Naive B cell (primary cell): Measurements from ENCODE around the gene HMG20A. TPM values are rescaled to one million over a fixed set of nuclear protein-coding genes. Genes with fewer than 3 reads are reported as not detected.

ENCODE experiments used
- ATAC-seq, 2 donors: fragments of 150-1000 bp; cut with Tn5 transposase; 2 replicates each; pipeline ENCODE4 v1.10.0; 2021; ENCODE audit warnings: low read depth in 2 of 2, mild to moderate bottlenecking in 2 of 2, moderate library complexity in 2 of 2
- DNase-seq: peaks from one replicate; pipeline ENCODE4 v3.0.0; 2022
- H3K27ac Mint-ChIP-seq, 6 donors: one replicate each; pipeline ENCODE4 v1.8.0; 2020 to 2022; ENCODE audit warnings: mild to moderate bottlenecking in 6 of 6, mixed read lengths in 6 of 6, moderate library complexity in 5 of 6, inconsistent platforms in 2 of 6
- H3K27me3 Mint-ChIP-seq, 3 donors: one replicate each; pipeline ENCODE4 v1.8.0; 2021 to 2022; ENCODE audit warnings: mixed read lengths in 3 of 3, mild to moderate bottlenecking in 1 of 3
- H3K36me3 Mint-ChIP-seq, 2 donors: one replicate each; pipeline ENCODE4 v1.8.0; 2020 to 2022; ENCODE audit warnings: mixed read lengths in 2 of 2, inconsistent platforms in 1 of 2, mild to moderate bottlenecking in 1 of 2
- H3K4me1 Mint-ChIP-seq, 3 donors: one replicate each; pipeline ENCODE4 v1.8.0; 2020 to 2022; ENCODE audit warnings: mixed read lengths in 3 of 3, inconsistent platforms in 1 of 3, mild to moderate bottlenecking in 1 of 3, moderate library complexity in 1 of 3
- H3K4me3 Mint-ChIP-seq, 8 donors: one replicate each; pipeline ENCODE4 v1.8.0; 2020 to 2022; ENCODE audit warnings: mild to moderate bottlenecking in 8 of 8, mixed read lengths in 8 of 8, moderate library complexity in 8 of 8, inconsistent platforms in 2 of 8
- H3K9me3 Mint-ChIP-seq, 7 donors: one replicate each; pipeline ENCODE4 v1.8.0; 2020 to 2022; ENCODE audit warnings: mixed read lengths in 7 of 7, mild to moderate bottlenecking in 5 of 7, inconsistent platforms in 2 of 7, moderate library complexity in 1 of 7
- polyA plus RNA-seq, 6 donors: library from polyadenylated mRNA; unstranded; fragments of 300-500 nt; fragmentation: Illumina TruSeq; gene quantifications; one replicate each; pipeline ENCODE4 v1.2.3, GENCODE V29; 2021; ENCODE audit warnings: low read depth in 6 of 6

HMG20A gene
- polyA plus RNA-seq, 6 donors from 2014 or later = 32.4 to 55.8 (median 41.0) TPM

DNA sequence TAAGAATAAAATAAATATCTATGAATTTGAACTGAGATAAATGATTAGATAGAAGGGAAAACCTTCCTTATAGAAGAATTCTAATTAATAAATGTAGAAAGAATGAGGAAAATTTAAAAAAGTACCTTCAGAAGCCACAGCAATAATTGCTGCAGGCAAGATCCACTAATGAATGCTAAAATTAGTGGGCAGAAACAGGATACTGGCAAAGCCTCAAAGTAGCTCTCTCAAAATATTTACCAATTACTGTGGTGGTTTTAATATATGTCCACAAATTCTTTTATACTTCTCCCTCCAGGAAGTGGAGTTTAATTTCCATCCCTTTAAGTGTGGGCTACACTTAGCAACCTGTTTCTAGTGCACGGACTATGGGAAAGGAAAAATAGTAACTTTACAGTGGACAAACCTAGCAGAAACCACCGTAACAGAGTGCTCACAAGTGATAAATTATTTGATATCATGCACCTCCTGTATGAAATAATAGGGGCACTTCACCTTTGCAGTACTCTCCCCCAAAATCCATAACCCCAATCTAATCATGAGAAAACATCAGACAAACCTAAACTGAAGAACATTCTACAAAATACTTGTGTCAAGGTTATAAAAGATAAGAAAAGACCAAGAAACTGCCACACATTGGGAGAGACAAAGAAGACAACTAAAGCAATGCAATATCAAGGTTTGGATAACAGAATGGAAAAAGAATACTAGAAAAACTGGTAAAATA, 7.6 kb upstream of the HMG20A start:
- Mint-ChIP-seq H3K4me1 (peaks cover 23 to 47% (median 40%) of the 10 kb centered on the region in 3 donors), H3K9me3 (peaks cover 0 to 1% (median 0%) of the 10 kb centered on the region in 7 donors), H3K36me3 (no peaks in the 10 kb centered on the region), H3K27me3 (no peaks in the 10 kb centered on the region), H3K27ac (peak overlapping the region in 3 of 6 donors; percentile 25 to 43 (median 40)), H3K4me3 (no peak overlapping the region)
- no peak for DNase-seq
- no peak for ATAC-seq

DNA sequence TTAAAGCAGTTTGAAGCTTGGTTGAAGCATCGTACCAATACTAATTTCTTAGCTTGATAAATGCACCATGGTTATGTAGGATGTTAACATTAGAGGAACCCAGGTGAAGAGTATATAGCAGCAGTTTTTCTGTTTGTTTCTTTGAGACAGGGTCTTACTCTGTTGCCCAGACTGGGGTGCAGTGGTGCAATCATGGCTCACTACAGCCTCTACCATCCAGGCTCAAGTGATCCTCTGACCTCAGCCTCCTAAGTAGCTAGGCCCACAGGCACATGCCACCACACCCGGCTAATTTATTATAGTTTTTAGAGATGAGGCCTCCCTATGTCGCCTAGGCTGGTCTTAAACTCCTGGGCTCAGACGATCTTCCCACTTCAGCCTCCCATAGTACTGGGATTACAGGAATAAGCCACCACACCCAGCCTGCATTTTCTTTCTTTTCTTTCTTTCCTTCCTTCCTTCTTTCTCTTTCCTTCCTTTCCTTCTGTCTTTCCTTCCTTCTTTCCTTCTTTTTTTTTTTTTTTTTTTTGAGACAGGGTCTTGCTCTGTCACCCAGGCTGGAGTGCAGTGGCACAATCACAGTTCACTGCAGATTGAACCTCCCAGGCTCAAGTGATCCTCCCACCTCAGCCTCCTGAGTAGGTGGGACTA, 6.9 kb upstream of the HMG20A start:
- Mint-ChIP-seq H3K27me3 (no peaks in the 10 kb centered on the region), H3K9me3 (peaks cover 0 to 1% (median 0%) of the 10 kb centered on the region in 7 donors), H3K36me3 (no peaks in the 10 kb centered on the region), H3K4me3 (no peak overlapping the region), H3K4me1 (peaks cover 29 to 49% (median 47%) of the 10 kb centered on the region in 3 donors), H3K27ac (peak overlapping the region in 2 of 6 donors; percentile 43 to 60)
- no peak for ATAC-seq
- no peak for DNase-seq

DNA sequence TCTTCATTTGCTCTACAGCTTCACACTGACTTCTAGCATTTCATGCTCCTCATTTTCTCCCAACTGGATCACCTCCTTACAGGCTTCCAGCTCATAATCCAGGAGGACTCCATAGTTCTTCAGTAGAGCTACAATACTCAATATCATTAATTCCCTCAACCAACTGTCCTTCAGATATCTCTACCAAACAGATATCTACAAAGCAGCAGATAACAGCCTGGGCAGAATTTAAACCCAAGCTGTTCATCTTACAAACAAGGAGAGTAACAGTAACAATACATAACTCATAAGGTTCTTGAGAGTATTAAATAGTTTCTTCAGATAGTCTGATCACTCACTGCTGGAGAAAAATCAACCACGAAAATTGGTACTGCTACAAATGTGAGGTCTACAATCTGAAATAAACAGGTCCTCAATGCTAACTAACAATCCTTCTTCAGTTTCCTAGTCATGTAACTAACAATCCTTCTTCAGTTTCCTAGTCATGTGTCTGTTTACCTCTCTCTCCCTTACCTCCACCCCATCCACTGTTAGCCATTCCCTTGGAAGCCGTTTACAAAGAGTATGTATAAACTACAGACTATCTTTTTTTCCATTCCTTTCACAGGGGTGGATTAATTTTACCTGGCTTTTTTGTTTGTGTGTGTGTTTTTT, 5.8 kb upstream of the HMG20A start:
- ATAC-seq = no peak
- Mint-ChIP-seq H3K9me3 (no peaks in the 10 kb centered on the region), H3K27ac (peak overlapping the region in 1 of 6 donors; percentile 23), H3K4me1 (peaks cover 25 to 44% (median 42%) of the 10 kb centered on the region in 3 donors), H3K4me3 (no peak overlapping the region), H3K27me3 (no peaks in the 10 kb centered on the region), H3K36me3 (no peaks in the 10 kb centered on the region)
- DNase-seq = no peak

DNA sequence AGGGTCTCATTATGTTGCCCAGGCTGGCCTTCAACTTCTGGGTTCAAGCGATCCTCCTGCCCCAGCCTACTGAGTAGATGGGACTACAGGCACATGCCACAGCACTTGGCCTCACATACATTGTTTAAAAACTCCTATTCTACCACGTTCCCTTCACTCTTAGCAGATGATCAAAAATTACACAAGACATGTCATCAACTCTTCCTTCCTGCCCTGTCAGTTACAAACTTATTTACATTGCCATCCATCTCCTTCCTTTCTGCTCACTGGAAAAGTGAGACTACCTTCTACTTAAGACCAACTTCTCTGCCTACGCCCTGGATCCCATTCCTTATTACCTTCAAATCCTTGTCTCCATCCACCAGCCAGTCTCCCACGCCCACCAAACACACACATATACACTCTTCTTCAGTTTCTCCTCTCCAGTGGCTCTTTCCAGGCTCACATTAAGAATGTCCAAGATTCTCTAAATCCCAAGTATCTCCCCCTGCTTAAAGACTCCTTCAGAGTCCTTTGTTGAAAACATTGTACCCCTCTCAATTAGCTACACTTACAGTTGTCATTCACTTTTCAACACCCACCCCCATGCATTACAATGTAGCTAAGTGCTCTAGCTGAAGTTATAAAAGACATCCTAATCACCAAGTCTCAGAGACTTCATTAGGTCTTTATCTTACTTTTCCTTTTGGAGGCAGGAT, 5.1 kb upstream of the HMG20A start:
- Mint-ChIP-seq H3K4me1 (peaks cover 25 to 39% (median 35%) of the 10 kb centered on the region in 3 donors), H3K27me3 (no peaks in the 10 kb centered on the region)
- no peak for ATAC-seq

DNA sequence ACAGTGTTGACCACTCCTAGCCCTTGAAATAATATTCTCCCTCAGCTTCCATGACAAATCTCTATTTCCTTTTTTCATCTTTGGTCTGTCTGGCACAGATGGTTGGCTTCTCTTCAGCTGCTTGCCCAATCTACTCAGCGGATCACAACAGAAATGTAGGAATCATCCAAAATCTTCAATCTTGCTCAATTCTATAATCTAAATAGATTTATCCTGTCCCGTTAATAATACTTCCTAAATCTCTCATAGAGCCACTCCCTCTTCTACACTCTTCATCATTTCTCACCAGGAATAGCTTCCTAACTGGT, 4.6 kb upstream of the HMG20A start:
- Mint-ChIP-seq H3K27ac (no peak overlapping the region), H3K27me3 (no peaks in the 10 kb centered on the region), H3K9me3 (no peaks in the 10 kb centered on the region), H3K4me1 (peaks cover 24 to 43% (median 37%) of the 10 kb centered on the region in 3 donors), H3K36me3 (no peaks in the 10 kb centered on the region), H3K4me3 (no peak overlapping the region)
- DNase-seq (no peak), ATAC-seq (no peak)

More for the DNA sequence above, 5.1 kb upstream of the HMG20A start:
- Mint-ChIP-seq H3K9me3 (no peaks in the 10 kb centered on the region), H3K36me3 (no peaks in the 10 kb centered on the region), H3K4me3 (no peak overlapping the region), H3K27ac (no peak overlapping the region)
- DNase-seq = no peak

DNA sequence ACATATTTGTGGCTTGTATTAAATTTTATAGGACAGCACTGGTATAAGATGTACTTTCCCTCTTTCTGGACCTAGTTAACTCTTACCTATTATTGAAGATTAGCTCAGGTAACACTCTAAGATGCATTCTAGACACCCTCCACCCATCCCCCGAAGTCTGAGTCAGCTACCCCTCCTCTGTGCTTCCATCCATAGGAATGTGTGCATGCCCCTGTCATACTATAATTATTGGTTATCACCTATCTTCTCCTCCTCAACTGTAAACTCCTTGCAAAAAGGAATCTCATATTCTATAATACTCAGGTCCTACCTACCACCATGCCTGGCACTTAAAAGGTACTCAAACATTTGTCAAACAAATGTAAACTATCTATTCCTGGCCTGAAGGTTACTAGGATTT, 3.7 kb upstream of the HMG20A start:
- no peak overlapping the region for H3K4me3 Mint-ChIP-seq

DNA sequence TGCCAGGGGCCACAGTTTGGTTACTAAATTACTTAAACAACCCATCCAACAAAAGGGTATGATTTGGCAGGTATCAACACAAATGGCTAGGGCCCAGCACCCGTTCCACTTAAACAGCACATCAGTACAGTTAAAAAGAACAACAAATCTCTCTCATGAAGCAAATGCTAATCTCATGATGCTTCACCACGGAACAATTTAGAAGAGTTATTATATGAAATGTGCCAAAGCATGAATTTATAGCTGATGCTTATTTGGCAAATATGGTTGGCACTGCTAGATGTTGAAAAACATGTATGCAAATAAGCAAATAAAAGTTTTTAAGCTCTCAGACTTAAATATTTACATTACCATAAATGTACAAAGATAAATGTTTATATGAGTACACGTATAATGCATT, 3.1 kb upstream of the HMG20A start:
- DNase-seq (no peak), ATAC-seq (no peak)
- H3K27me3 Mint-ChIP-seq = no peaks in the 10 kb centered on the region
- peak overlapping the region in 3 of 8 donors; percentile 13 to 100 (median 99) for H3K4me3 Mint-ChIP-seq
- no peaks in the 10 kb centered on the region for H3K36me3 Mint-ChIP-seq
- H3K27ac Mint-ChIP-seq = peak overlapping the region in 1 of 6 donors; percentile 38
- H3K4me1 Mint-ChIP-seq = peaks cover 20 to 38% (median 38%) of the 10 kb centered on the region in 3 donors
- no peaks in the 10 kb centered on the region for H3K9me3 Mint-ChIP-seq

More for the DNA sequence above, 3.7 kb upstream of the HMG20A start:
- Mint-ChIP-seq H3K27me3 (no peaks in the 10 kb centered on the region), H3K4me1 (peaks cover 23 to 43% (median 40%) of the 10 kb centered on the region in 3 donors), H3K27ac (peak overlapping the region in 1 of 6 donors; percentile 30), H3K9me3 (no peaks in the 10 kb centered on the region), H3K36me3 (no peaks in the 10 kb centered on the region)
- DNase-seq = no peak
- no peak for ATAC-seq

DNA sequence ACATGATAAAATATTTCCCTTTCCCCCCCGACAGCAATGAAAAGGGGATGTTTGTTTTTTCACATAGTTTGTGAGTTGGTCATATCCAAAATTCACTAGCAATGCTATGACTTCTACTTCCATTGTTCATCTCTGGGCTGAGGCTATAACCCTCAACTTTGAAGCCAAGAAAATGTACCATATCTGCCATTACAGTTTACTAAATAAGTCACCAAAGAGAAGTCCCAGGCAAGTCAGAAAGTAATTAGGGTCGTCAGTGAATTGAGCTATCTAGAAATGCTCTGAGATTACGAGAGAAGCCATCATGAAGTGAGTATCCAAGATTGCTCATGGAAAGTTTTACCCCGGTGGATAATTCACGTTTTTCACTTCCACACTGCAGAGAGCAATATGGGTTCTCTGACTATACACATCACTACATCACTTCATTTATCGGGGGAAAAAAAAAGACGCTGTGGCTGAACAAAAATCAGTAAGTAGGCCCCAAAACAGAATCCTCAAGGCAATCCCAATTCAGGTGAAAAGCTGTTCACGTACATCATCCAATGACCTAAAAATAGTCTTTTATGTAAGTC, 2.2 kb upstream of the HMG20A start:
- no peaks in the 10 kb centered on the region for H3K27me3 Mint-ChIP-seq
- peak overlapping the region; percentile 90 to 99 (median 94) for H3K27ac Mint-ChIP-seq
- no peaks in the 10 kb centered on the region for H3K9me3 Mint-ChIP-seq
- ATAC-seq (no peak), DNase-seq (no peak)
- peak overlapping the region; percentile 93 to 100 (median 98) for H3K4me3 Mint-ChIP-seq
- peaks cover 17 to 40% (median 38%) of the 10 kb centered on the region in 3 donors for H3K4me1 Mint-ChIP-seq
- H3K36me3 Mint-ChIP-seq = no peaks in the 10 kb centered on the region

DNA sequence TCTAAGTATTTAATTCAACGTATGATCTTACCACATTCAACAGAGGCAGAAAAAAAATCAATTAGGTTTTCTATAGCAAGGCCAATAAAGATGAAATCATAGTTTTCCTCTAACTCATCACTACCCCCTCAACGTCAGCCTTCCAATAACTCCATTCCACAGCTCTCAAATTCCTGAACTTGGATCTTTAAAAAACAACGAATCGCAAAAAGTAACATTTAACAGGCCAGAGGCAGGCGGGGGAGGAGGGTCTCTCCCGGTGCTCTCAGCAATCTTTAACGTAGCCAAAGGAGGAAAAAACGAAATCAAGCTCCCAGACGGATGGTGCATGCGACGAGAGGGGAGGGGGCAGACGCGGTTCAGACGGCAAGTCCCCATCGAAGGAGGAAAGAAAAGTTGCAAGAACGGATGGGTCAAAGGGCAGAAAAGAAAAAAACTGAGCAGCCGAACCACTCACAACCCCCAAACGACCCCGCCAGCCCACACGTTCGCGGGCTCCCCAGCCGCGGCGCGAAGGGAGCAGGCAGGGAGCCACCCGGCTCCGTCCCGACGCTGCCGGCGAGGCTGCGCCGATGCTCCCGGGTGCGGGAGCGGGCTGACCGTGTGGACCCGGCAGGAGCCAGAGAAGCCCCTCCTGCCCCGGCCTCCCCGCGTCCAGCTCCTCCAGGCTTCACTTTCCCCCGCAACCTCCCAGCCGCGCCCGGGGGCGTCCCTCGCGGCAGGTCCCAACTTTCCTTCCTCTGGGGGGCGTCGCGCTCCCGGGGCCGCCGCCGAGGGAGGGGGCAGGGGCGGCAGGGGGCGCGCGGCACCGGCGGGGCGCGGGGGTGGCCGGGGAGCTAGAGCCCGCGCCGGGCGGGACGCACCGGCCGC, 1.5 kb upstream of the HMG20A start:
- H3K4me3 Mint-ChIP-seq = peak overlapping the region; percentile 93 to 100 (median 98)
- no peak for ATAC-seq
- H3K27ac Mint-ChIP-seq = peak overlapping the region; percentile 90 to 99 (median 94)
- DNase-seq = peak; percentile 14
- H3K4me1 Mint-ChIP-seq = peaks cover 24 to 44% (median 42%) of the 10 kb centered on the region in 3 donors
- no peaks in the 10 kb centered on the region for H3K36me3 Mint-ChIP-seq
- no peaks in the 10 kb centered on the region for H3K27me3 Mint-ChIP-seq
- no peaks in the 10 kb centered on the region for H3K9me3 Mint-ChIP-seq

DNA sequence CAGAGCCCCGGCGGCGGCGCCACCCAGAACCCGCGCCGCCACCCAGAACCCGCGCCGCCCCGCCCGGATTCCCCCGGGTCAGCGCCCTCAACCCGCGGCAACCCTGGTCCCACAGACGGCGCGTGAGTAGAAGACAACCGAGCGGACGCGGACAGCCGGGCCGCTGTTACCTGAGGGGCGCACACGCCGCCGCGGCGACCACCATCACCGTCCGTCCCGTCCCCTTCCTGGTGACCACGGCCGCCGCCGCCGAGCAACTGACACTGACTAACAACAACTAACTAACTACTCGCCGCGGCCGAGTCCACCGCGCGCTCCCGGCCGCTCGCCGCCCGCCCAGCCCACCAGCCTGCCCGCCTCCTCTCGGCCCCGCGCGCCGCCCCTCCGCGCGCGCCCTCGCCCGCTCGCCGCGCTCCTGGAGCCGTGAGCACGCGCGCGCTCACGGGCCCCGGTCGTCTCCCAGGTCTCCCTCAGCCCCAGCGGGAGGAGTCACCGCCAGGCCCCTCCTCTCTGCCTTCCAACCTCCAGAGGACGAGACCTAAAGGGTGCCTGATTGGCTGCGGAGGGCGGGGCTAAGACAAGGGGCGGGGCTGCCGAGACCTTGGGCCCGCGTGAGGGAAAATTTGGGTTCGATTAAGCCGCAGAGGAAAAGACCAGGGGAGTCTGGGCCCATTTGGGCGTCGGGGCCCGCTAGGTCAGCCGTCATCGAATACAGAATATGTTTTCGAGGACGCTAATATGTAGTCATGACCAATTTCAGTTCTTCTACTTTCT, 665 bp upstream of the HMG20A start, which contains the start of gene PEAK1:
PEAK1 (minus strand) TSS at position 269 of the 774 bp plus-strand sequence. CDS start 238,178 bp downstream, outside the sequence.
- Mint-ChIP-seq H3K27me3 (no peaks in the 10 kb centered on the region), H3K36me3 (peaks cover 0 to 5% of the 10 kb centered on the region in 2 donors), H3K27ac (peak within 1 kb of the TSS; percentile 95 to 99 (median 98)), H3K4me3 (peak within 1 kb of the TSS; percentile 97 to 100 (median 98)), H3K9me3 (no peaks in the 10 kb centered on the region), H3K4me1 (peaks cover 30 to 49% (median 49%) of the 10 kb centered on the region in 3 donors)
- ATAC-seq = peak; percentile 92 to 93
- peak; percentile 98 for DNase-seq

DNA sequence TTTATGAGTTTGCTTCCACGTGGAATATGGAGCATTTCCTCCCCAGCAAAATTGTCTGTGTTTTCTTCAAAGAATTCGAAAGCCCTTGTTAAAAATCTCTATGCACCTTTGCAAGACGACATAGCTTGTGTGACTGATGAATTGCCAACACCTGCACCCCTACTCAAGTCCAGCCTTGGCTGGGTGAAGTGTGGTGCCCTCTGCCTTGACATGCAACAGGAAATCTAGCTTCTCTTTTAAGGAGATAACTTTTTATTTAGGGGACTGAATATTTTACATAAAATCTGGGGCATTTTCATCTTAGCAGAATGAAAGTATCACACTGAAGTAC, 647 bp downstream of the HMG20A start:
- no peaks in the 10 kb centered on the region for H3K9me3 Mint-ChIP-seq
- H3K4me1 Mint-ChIP-seq = peaks cover 36 to 62% (median 59%) of the 10 kb centered on the region in 3 donors
- peak overlapping the region; percentile 95 to 99 (median 98) for H3K27ac Mint-ChIP-seq
- DNase-seq = no peak
- H3K4me3 Mint-ChIP-seq = peak overlapping the region; percentile 96 to 100 (median 98)
- H3K27me3 Mint-ChIP-seq = no peaks in the 10 kb centered on the region
- H3K36me3 Mint-ChIP-seq = peaks cover 0 to 8% of the 10 kb centered on the region in 2 donors
- no peak for ATAC-seq
